ENCODE data around the gene OR2Y1. TPM values are rescaled to one million over a fixed set of nuclear protein-coding genes. Genes with fewer than 3 reads are reported as not detected.

Gene OR2Y1
- total and polyA plus RNA-seq, 10 donors = not detected

DNA sequence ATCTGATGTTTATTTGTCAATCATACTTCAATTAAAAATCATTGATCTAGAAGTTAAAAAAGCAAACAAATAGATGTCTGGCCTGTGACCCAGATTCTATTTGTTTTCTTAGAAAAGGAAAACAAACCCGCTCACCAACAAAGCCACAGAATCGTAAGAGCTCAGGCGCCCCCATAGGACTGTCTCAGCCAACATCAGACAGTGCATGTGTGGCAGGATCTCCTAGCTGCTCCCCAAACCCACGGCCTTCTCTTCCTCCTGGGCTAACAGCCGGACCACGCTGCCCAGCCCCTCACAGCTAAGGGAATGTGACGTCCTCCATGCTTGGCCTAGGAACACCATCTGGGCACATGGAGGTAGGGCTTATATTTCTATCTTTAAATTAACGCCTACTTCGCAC is 19.4 kb downstream of the OR2Y1 start:
- H3K4me1 ChIP-seq = peaks cover 0 to 13% (median 0%) of the 10 kb centered on the region in 6 donors

GRCh38 chr5:180719781-180720180 is 20.1 kb downstream of the OR2Y1 start:
- Histone ChIP-seq H3K9me3 (no peaks in the 10 kb centered on the region), H3K36me3 (no peaks in the 10 kb centered on the region), H3K27ac (no peak overlapping the region), H3K4me1 (peaks cover 0 to 13% (median 0%) of the 10 kb centered on the region in 6 donors), H3K4me3 (no peak overlapping the region), H3K27me3 (replicated peaks in 1 of 7) (peaks cover 0 to 25% (median 0%) of the 10 kb centered on the region in 7 donors)
- TF ChIP-seq POLR2A (IDR thresholded peaks at IDR 0.05) (no peak), POLR2AphosphoS5 (IDR thresholded peaks at IDR 0.05) (no peak)
- TF ChIP-seq, protein P1, sequence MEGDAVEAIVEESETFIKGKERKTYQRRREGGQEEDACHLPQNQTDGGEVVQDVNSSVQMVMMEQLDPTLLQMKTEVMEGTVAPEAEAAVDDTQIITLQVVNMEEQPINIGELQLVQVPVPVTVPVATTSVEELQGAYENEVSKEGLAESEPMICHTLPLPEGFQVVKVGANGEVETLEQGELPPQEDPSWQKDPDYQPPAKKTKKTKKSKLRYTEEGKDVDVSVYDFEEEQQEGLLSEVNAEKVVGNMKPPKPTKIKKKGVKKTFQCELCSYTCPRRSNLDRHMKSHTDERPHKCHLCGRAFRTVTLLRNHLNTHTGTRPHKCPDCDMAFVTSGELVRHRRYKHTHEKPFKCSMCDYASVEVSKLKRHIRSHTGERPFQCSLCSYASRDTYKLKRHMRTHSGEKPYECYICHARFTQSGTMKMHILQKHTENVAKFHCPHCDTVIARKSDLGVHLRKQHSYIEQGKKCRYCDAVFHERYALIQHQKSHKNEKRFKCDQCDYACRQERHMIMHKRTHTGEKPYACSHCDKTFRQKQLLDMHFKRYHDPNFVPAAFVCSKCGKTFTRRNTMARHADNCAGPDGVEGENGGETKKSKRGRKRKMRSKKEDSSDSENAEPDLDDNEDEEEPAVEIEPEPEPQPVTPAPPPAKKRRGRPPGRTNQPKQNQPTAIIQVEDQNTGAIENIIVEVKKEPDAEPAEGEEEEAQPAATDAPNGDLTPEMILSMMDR (IDR thresholded peaks at IDR 0.05 in 8 of 11, conservative IDR thresholded peaks at IDR 0.05 in 3 of 11) = no peak
- 69 to 85% (median 77%) methylated on average over 2 of the region's 2 CpGs for WGBS, 5 donors
- intact Hi-C loops (cut with DNase I; ENCODE audit: low total_unique reads) = no loop called here
- DNase-seq = no peak

More for the DNA sequence above, 19.4 kb downstream of the OR2Y1 start:
- no peaks in the 10 kb centered on the region for H3K9me3 ChIP-seq
- H3K4me3 ChIP-seq = no peak overlapping the region
- no peak for DNase-seq
- no peak overlapping the region for H3K27ac ChIP-seq
- TF ChIP-seq POLR2AphosphoS5 (IDR thresholded peaks at IDR 0.05) (no peak), POLR2A (IDR thresholded peaks at IDR 0.05) (no peak)
- TF ChIP-seq, protein P1 (IDR thresholded peaks at IDR 0.05 in 8 of 11, conservative IDR thresholded peaks at IDR 0.05 in 3 of 11) = no peak
- 78 to 89% (median 85%) methylated on average over 9 of the region's 9 CpGs for WGBS, 5 donors
- intact Hi-C loops (cut with DNase I; ENCODE audit: low total_unique reads) = no loop called here
- peaks cover 0 to 24% (median 0%) of the 10 kb centered on the region in 7 donors for H3K27me3 ChIP-seq (replicated peaks in 1 of 7)
- H3K36me3 ChIP-seq = no peaks in the 10 kb centered on the region

GRCh38 chr5:180718810-180719453 is 20.9 kb downstream of the OR2Y1 start:
- no peaks in the 10 kb centered on the region for H3K36me3 ChIP-seq
- no peak for DNase-seq
- peaks cover 0 to 4% (median 0%) of the 10 kb centered on the region in 8 donors for H3K9me3 ChIP-seq
- TF ChIP-seq POLR2A (IDR thresholded peaks at IDR 0.05) = no peak
- TF ChIP-seq, protein P1 (IDR thresholded peaks at IDR 0.05 in 8 of 11, conservative IDR thresholded peaks at IDR 0.05 in 3 of 11) = peak in 8 of 11 experiments; percentile 15 to 55 (median 44)
- no peak for TF ChIP-seq POLR2AphosphoS5 (IDR thresholded peaks at IDR 0.05)
- peaks cover 0 to 28% (median 0%) of the 10 kb centered on the region in 7 donors for H3K27me3 ChIP-seq (replicated peaks in 1 of 7)
- 44 to 55% (median 50%) methylated on average over 6 of the region's 6 CpGs for WGBS, 5 donors
- H3K4me3 ChIP-seq = no peak overlapping the region
- H3K27ac ChIP-seq = peak overlapping the region in 1 of 8 donors; percentile 6
- H3K4me1 ChIP-seq = peaks cover 0 to 13% (median 0%) of the 10 kb centered on the region in 6 donors
- intact Hi-C loops (cut with DNase I; ENCODE audit: low total_unique reads) = no loop called here

DNA sequence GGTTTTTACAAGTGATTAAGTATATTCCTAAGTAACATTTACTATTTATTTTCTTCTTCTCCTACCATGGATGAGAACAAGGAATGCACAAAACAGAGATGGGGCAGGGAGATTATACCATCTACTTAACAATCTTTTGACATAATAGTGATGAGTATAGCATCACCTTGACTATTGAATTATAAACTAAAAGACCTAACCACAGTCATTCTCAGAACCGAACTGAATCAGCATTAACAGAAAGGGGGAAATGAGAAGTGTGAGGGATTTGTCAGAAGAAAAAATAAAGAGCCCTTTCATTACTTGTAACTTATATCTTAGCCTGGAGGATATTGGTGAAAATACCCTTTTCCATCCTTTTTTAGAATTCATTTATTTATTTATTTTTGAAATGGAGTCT is 21.9 kb downstream of the OR2Y1 start:
- intact Hi-C loops (cut with DNase I; ENCODE audit: low total_unique reads) = no loop called here
- Histone ChIP-seq H3K36me3 (no peaks in the 10 kb centered on the region), H3K4me3 (no peak overlapping the region), H3K9me3 (peaks cover 0 to 9% (median 2%) of the 10 kb centered on the region in 8 donors), H3K27ac (no peak overlapping the region), H3K4me1 (peaks cover 0 to 13% (median 0%) of the 10 kb centered on the region in 6 donors), H3K27me3 (replicated peaks in 1 of 7) (peaks cover 0 to 32% (median 0%) of the 10 kb centered on the region in 7 donors)
- no peak for DNase-seq
- TF ChIP-seq, protein P1 (IDR thresholded peaks at IDR 0.05 in 8 of 11, conservative IDR thresholded peaks at IDR 0.05 in 3 of 11) = no peak
- no peak for TF ChIP-seq POLR2AphosphoS5 (IDR thresholded peaks at IDR 0.05)
- TF ChIP-seq POLR2A (IDR thresholded peaks at IDR 0.05) = no peak
- 23 to 64% (median 46%) methylated on average over 1 of the region's 1 CpG for WGBS, 5 donors

Measured in spleen (tissue), 11 donors.